Measurements from ENCODE around the gene DLGAP1. TPM values are rescaled to one million over a fixed set of nuclear protein-coding genes. Genes with fewer than 3 reads are reported as not detected.

The DLGAP1 gene
- polyA plus RNA-seq, 1 donor from 2014 or later: 4.5 TPM

DNA sequence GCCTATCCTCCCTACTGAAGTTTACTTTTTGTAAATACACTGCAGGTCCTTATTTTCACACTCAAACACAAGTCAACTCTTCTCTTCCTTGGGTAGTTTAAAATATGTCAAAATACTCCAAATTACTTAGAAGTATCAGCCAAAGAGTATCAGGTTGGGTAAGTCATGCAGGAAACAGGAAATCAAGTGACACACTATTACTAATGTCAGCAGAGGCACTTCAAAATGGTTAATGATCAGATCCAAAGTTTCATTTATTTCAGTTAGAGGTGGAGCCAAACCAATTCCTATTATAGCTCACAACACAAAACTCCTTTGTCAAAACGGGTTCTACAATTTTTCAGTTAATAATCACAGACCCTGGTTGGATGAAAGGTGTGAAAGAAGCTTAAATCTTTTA is 54.2 kb downstream of the DLGAP1 start:
- TF ChIP-seq EP300 (conservative IDR thresholded peaks at IDR 0.05; ENCODE audit: poor library complexity, severe bottlenecking): no peak
- TF ChIP-seq REST (IDR thresholded peaks at IDR 0.05; ENCODE audit: borderline replicate concordance): no peak
- no peak for TF ChIP-seq POLR2AphosphoS5 (IDR thresholded peaks at IDR 0.05)
- TF ChIP-seq MXI1 (conservative IDR thresholded peaks at IDR 0.05; ENCODE audit: poor library complexity, severe bottlenecking): no peak
- no peak for TF ChIP-seq SMC3 (conservative IDR thresholded peaks at IDR 0.05; ENCODE audit: poor library complexity)
- TF ChIP-seq RAD21 (conservative IDR thresholded peaks at IDR 0.05): no peak
- no peak for TF ChIP-seq TAF1 (IDR thresholded peaks at IDR 0.05; ENCODE audit: low read depth)
- no peak for TF ChIP-seq EZH2 (IDR thresholded peaks at IDR 0.05; ENCODE audit: borderline replicate concordance, insufficient read depth, low read length, poor library complexity, severe bottlenecking)
- TF ChIP-seq, protein P1, sequence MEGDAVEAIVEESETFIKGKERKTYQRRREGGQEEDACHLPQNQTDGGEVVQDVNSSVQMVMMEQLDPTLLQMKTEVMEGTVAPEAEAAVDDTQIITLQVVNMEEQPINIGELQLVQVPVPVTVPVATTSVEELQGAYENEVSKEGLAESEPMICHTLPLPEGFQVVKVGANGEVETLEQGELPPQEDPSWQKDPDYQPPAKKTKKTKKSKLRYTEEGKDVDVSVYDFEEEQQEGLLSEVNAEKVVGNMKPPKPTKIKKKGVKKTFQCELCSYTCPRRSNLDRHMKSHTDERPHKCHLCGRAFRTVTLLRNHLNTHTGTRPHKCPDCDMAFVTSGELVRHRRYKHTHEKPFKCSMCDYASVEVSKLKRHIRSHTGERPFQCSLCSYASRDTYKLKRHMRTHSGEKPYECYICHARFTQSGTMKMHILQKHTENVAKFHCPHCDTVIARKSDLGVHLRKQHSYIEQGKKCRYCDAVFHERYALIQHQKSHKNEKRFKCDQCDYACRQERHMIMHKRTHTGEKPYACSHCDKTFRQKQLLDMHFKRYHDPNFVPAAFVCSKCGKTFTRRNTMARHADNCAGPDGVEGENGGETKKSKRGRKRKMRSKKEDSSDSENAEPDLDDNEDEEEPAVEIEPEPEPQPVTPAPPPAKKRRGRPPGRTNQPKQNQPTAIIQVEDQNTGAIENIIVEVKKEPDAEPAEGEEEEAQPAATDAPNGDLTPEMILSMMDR (IDR thresholded peaks at IDR 0.05; ENCODE audit: poor library complexity, severe bottlenecking): no peak

GRCh38 chr18:4399929-4400328 is 55.2 kb downstream of the DLGAP1 start:
- Histone ChIP-seq H3K79me2 (replicated peaks; ENCODE audit: insufficient read depth, low read length) (no peaks in the 10 kb centered on the region), H3F3A (ENCODE audit: insufficient read depth, low read length, poor library complexity, severe bottlenecking) (no peaks in the 10 kb centered on the region), H3K9ac (ENCODE audit: low read length) (no peak overlapping the region), H4K20me1 (ENCODE audit: insufficient read depth) (no peaks in the 10 kb centered on the region), H3K27me3 (ENCODE audit: insufficient read depth, low read depth, low read length) (no peaks in the 10 kb centered on the region), H3K27ac (ENCODE audit: low read length) (no peak overlapping the region), H3K4me2 (ENCODE audit: low read length) (no peak overlapping the region), H2AFZ (ENCODE audit: low read depth, low read length) (no peak overlapping the region), H3K9me3 (ENCODE audit: low read length) (no peaks in the 10 kb centered on the region), H3K9me2 (ENCODE audit: insufficient read depth, low read length) (no peaks in the 10 kb centered on the region), H3K4me3 (ENCODE audit: low read length) (no peak overlapping the region), H3K36me3 (ENCODE audit: insufficient read depth, low read length) (no peaks in the 10 kb centered on the region)
- TF ChIP-seq EZH2 (IDR thresholded peaks at IDR 0.05; ENCODE audit: borderline replicate concordance, insufficient read depth, low read length, poor library complexity, severe bottlenecking): no peak
- TF ChIP-seq, protein P1 (IDR thresholded peaks at IDR 0.05; ENCODE audit: poor library complexity, severe bottlenecking): no peak
- no peak for TF ChIP-seq EP300 (conservative IDR thresholded peaks at IDR 0.05; ENCODE audit: poor library complexity, severe bottlenecking)
- TF ChIP-seq SMC3 (conservative IDR thresholded peaks at IDR 0.05; ENCODE audit: poor library complexity): no peak
- no peak for TF ChIP-seq RAD21 (conservative IDR thresholded peaks at IDR 0.05)
- TF ChIP-seq TAF1 (IDR thresholded peaks at IDR 0.05; ENCODE audit: low read depth): no peak
- TF ChIP-seq MXI1 (conservative IDR thresholded peaks at IDR 0.05; ENCODE audit: poor library complexity, severe bottlenecking): no peak
- TF ChIP-seq REST (IDR thresholded peaks at IDR 0.05; ENCODE audit: borderline replicate concordance): no peak
- no peak for TF ChIP-seq POLR2AphosphoS5 (IDR thresholded peaks at IDR 0.05)

More for the DNA sequence above, 54.2 kb downstream of the DLGAP1 start:
- no peaks in the 10 kb centered on the region for H3K36me3 ChIP-seq (ENCODE audit: insufficient read depth, low read length)
- H3K27me3 ChIP-seq (ENCODE audit: insufficient read depth, low read depth, low read length): no peaks in the 10 kb centered on the region
- no peaks in the 10 kb centered on the region for H3K9me2 ChIP-seq (ENCODE audit: insufficient read depth, low read length)
- H3K9ac ChIP-seq (ENCODE audit: low read length): no peak overlapping the region
- no peaks in the 10 kb centered on the region for H4K20me1 ChIP-seq (ENCODE audit: insufficient read depth)
- no peaks in the 10 kb centered on the region for H3K79me2 ChIP-seq (replicated peaks; ENCODE audit: insufficient read depth, low read length)
- H3K27ac ChIP-seq (ENCODE audit: low read length): no peak overlapping the region
- no peaks in the 10 kb centered on the region for H3F3A ChIP-seq (ENCODE audit: insufficient read depth, low read length, poor library complexity, severe bottlenecking)
- H2AFZ ChIP-seq (ENCODE audit: low read depth, low read length): no peak overlapping the region
- no peak overlapping the region for H3K4me3 ChIP-seq (ENCODE audit: low read length)
- H3K9me3 ChIP-seq (ENCODE audit: low read length): no peaks in the 10 kb centered on the region
- no peak overlapping the region for H3K4me2 ChIP-seq (ENCODE audit: low read length)

Measured in neural cell (in vitro differentiated cells).